H1 (cell line): ENCODE data around the gene KCNH8.

Experiments
- BCL11A ChIP-seq, 2 experiments: IDR thresholded peaks; one replicate each; pipeline ENCODE4 v1.6.1; 2011; ENCODE audit warnings: low read depth in 2 of 2, low read length in 2 of 2, mild to moderate bottlenecking in 2 of 2
- BRCA1 ChIP-seq: IDR thresholded peaks from 2 replicates; pipeline ENCODE4 v1.6.1; 2012; ENCODE audit warnings: low read depth, low read length, improper control_type of control experiment
- CEBPB ChIP-seq: IDR thresholded peaks from 2 replicates; pipeline ENCODE4 v1.6.1; 2012; ENCODE audit warnings: low read depth, low read length
- EP300 ChIP-seq, 2 experiments: IDR thresholded peaks; 1 replicate in 1 of 2; 2 replicates in 1 of 2; pipeline ENCODE4 v1.6.1; 2011 to 2012; ENCODE audit warnings: low read depth in 2 of 2, low read length in 2 of 2, mild to moderate bottlenecking in 2 of 2, borderline replicate concordance in 1 of 2, inconsistent platforms in 1 of 2, moderate library complexity in 1 of 2
- FOSL1 ChIP-seq: IDR thresholded peaks from 2 replicates; pipeline ENCODE4 v1.6.1; 2011; ENCODE audit warnings: mild to moderate bottlenecking, low read depth, low read length, moderate library complexity; ENCODE audit not compliant: insufficient read depth
- GABPA ChIP-seq: IDR thresholded peaks from 2 replicates; pipeline ENCODE4 v1.6.1; 2011; ENCODE audit warnings: mild to moderate bottlenecking, low read length, moderate library complexity, borderline replicate concordance; ENCODE audit not compliant: insufficient read depth
- KDM1A ChIP-seq: fragments of 200-600, 300-600 bp; sonication (generic); IDR thresholded peaks from 2 replicates; pipeline ENCODE4 v1.7.1; 2016; ENCODE audit warnings: mild to moderate bottlenecking, low read length, borderline replicate concordance
- NRF1 ChIP-seq: IDR thresholded peaks from 2 replicates; pipeline ENCODE4 v1.6.1; 2011; ENCODE audit warnings: mild to moderate bottlenecking, low read depth, low read length, improper control_type of control experiment
- POLR2A ChIP-seq, 2 experiments: IDR thresholded peaks; 1 replicate in 1 of 2; 2 replicates in 1 of 2; pipeline ENCODE4 v1.6.1; 2011; ENCODE audit warnings: low read depth in 2 of 2, low read length in 2 of 2, mild to moderate bottlenecking in 2 of 2; ENCODE audit errors: control extremely low read depth in 1 of 2
- RAD21 ChIP-seq, 2 experiments: IDR thresholded peaks in 1 of 2; conservative IDR thresholded peaks in 1 of 2; 2 replicates each; pipeline ENCODE4 v1.6.1; 2011; ENCODE audit warnings: low read depth in 2 of 2, low read length in 2 of 2, improper control_type of control experiment in 1 of 2, inconsistent platforms in 1 of 2, mild to moderate bottlenecking in 1 of 2, moderate library complexity in 1 of 2
- TBP ChIP-seq: IDR thresholded peaks from 2 replicates; pipeline ENCODE4 v1.6.1; 2011; ENCODE audit warnings: low read depth, low read length, improper control_type of control experiment
- YY1 ChIP-seq: IDR thresholded peaks from 2 replicates; pipeline ENCODE4 v1.6.1; 2011; ENCODE audit warnings: low read depth, mild to moderate bottlenecking, low read length
- TF ChIP-seq, protein P1 (sequence below), 3 experiments: IDR thresholded peaks; 1 replicate in 2 of 3; 2 replicates in 1 of 3; pipeline versions ENCODE4 v1.5.1 to v1.6.1; 2011; ENCODE audit warnings: low read length in 3 of 3, mild to moderate bottlenecking in 3 of 3, inconsistent platforms in 2 of 3, low read depth in 1 of 3, moderate library complexity in 1 of 3; ENCODE audit not compliant: insufficient read depth in 1 of 3; ENCODE audit errors: control extremely low read depth in 1 of 3
- TF ChIP-seq, protein P2 (sequence below): IDR thresholded peaks from 2 replicates; pipeline ENCODE4 v1.6.1; 2011; ENCODE audit warnings: low read depth, mild to moderate bottlenecking, low read length; ENCODE audit not compliant: insufficient read depth

DNA sequence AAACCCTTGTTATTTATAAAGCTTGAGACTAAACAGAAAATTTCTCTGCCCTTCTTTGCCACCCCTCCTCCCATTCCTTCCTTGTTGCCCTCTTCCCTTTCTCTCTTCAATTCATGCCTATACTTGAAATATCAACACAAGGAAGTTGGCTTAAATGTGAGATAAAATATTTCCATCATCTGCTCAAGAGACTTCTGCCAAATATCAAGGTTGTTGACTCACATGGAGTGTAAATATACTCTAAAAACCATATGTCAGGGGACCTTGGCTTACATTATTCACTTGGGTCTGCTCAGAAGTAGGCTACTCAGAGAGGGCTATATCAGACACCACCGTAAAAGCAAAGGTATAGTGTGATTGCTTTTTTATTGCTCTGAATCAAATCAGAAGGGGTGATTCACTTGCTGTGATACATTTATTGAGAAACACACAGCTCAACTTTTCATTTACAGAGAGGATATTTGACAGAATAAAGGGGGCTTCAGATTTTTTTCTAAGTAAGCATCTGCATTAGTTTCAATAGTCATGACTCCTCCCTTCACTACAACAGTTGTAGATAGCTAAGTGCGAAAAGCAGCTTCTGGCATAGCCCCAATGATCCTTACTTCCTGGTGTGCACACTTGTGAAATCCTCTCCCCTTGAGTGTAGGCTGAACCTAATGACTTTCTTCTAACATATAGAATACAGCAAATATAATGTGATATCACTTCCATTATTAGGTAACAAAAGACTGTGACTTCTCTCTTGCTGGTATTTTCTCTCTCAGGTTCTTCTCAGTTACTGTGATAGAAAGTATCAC lies 399.6 kb downstream of the KCNH8 start:
- TF ChIP-seq TBP (no peak), FOSL1 (no peak), NRF1 (no peak), YY1 (no peak), KDM1A (no peak), EP300 (IDR thresholded peaks at IDR 0.05; ENCODE audit: borderline replicate concordance in 1 of 2, low read depth in 2 of 2, low read length in 2 of 2) (no peak), RAD21 (IDR thresholded peaks at IDR 0.05 in 1 of 2, conservative IDR thresholded peaks at IDR 0.05 in 1 of 2; ENCODE audit: low read depth in 2 of 2, low read length in 2 of 2) (no peak), BRCA1 (no peak), POLR2A (IDR thresholded peaks at IDR 0.05; ENCODE audit: control extremely low read depth in 1 of 2, low read depth in 2 of 2, low read length in 2 of 2) (no peak), GABPA (no peak), BCL11A (IDR thresholded peaks at IDR 0.05; ENCODE audit: low read depth in 2 of 2, low read length in 2 of 2) (no peak), CEBPB (no peak)
- TF ChIP-seq, protein P1, sequence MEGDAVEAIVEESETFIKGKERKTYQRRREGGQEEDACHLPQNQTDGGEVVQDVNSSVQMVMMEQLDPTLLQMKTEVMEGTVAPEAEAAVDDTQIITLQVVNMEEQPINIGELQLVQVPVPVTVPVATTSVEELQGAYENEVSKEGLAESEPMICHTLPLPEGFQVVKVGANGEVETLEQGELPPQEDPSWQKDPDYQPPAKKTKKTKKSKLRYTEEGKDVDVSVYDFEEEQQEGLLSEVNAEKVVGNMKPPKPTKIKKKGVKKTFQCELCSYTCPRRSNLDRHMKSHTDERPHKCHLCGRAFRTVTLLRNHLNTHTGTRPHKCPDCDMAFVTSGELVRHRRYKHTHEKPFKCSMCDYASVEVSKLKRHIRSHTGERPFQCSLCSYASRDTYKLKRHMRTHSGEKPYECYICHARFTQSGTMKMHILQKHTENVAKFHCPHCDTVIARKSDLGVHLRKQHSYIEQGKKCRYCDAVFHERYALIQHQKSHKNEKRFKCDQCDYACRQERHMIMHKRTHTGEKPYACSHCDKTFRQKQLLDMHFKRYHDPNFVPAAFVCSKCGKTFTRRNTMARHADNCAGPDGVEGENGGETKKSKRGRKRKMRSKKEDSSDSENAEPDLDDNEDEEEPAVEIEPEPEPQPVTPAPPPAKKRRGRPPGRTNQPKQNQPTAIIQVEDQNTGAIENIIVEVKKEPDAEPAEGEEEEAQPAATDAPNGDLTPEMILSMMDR (IDR thresholded peaks at IDR 0.05; ENCODE audit: control extremely low read depth in 1 of 3, insufficient read depth in 1 of 3, low read depth in 1 of 3, low read length in 3 of 3): no peak
- TF ChIP-seq, protein P2, sequence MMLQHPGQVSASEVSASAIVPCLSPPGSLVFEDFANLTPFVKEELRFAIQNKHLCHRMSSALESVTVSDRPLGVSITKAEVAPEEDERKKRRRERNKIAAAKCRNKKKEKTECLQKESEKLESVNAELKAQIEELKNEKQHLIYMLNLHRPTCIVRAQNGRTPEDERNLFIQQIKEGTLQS: no peak
